ENCODE results near the gene GALT. TPM values are rescaled to one million over a fixed set of nuclear protein-coding genes. Genes with fewer than 3 reads are reported as not detected.

GALT gene
- total RNA-seq, 1 donor from 2014 or later: 32.4 TPM

DNA sequence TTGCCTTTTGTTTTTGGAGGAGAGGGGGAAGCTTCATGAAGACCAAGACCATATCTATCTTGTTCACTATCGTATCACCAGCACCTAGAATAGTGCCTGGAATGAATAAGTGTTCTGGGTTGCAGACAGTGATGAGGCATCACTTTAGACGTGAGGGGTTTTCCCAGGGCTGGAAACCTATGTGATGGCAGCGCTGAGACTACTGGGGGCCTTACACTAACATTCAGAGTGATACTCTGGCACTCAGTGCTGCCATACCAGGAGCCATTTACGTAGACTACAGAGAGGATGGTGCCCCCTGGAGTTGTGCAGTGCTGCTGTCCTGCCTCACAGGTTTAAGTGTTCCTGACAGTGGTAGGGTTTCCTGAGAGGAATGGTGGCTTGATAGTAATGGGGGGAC lies 37.7 kb downstream of the GALT start:
- DNase-seq: no peak

DNA sequence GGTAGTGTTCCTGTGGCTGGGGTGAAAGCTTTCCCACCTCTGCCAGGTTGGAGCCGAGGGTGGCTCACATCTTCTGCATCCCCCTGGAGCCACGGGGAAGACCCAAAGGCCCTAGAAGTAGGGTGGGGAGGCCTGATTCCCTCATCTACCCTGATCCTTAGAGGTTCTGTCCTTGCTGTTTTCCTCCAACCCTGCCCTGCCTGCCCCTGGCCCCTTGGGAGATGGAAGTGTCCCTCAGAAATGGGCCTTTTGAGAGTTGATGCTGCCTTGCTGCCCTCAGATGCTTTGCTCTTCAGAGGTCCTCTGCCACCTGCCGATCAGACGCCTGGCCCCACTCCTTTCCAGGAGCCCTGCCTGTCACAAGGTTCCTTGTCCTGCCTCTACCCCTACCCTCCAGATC lies 38.3 kb downstream of the GALT start:
- no peak for DNase-seq

DNA sequence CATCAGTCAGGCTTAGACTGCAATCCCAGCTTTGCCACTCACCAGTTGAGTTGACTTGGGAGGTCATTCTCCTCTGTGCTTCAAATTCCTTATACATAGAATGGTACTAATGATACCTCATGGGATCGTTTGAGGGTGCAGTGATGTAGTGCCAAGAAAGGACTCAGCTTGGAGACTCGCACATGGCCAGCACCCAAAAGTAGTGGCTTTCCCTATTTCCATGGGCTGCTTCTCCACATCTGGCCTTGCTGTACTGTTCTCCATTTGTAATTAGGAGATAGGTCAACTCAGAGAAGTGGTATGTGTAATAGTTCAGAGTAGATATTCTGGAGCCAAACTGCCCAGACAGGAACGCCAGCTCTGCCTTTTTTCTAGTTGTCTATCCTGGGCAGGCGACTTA lies 39.1 kb downstream of the GALT start:
- no peak for DNase-seq

DNA sequence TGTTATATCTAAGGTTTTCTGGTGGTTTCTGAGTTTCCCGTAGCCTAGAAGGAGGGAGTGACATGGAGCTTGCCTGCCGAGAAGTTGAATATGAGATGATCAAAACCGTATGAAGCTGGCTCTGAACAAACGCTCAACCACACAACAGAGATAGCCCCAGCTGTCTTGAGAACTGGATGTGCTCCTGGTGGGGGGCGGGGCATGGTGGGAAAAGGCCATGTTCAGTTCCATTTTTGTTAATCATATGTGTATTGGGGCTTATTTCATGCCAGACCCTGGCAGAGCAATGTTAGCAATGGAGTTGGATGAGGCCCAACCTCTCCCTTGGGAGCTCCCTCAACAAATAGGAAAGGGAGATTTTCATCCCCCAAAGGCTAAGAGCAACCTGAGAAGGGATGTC lies 39.8 kb downstream of the GALT start:
- DNase-seq: no peak

DNA sequence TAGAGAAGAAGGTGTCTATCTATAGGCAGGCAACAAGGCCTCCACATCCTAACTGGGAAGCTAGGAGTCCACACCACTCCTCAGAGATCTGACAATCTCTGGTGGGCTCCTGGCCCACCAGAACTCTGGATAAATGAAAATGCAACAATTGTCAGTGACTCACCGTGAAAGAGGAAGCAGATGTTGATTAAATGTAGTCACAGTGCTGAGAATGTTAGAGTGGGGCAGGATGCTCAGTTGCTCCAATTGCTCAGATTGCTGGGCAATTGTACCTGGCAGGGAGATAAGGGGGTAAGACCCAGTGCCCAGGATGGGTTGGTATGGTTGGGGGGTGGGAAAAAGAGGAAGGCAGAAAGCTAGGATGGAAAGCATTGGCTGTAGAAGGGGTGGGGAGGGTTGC lies 40.3 kb downstream of the GALT start:
- no peak for DNase-seq

DNA sequence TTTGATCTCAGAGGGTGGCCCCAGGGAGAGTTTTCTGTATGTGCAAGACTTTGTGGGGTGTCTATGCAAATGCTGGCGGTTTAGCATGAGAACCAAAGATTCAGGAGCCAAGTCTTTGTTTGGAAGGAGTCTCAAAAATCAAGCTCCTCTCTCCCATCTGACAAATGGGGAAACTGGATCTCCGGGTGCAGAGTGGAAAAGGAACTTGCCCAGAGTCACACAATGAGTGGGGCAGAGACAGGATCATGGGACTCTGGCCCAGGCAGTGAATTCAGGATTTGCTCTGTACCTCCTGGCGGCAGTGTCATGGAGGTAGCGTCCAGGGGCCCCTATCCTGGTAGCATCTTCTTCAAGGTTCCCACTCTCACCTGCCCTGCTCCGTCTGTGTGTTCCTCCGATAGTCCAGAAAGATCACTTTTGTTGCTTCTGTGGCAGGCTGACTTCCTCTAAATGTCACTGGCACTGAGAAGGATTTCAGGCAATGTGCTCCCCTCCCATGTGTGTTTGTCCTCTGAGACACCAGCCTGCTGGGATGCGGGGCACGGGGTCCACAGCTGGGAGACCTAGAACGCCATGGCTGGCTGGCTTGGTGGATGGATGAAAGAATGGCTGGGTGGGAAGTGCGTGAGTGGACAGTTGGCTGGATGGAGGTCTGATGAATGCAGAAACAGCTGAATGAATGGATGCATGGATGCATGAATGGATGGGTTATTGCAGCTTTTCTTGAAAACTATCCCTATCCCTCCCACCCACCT lies 41.0 kb downstream of the GALT start:
- no peak for DNase-seq

DNA sequence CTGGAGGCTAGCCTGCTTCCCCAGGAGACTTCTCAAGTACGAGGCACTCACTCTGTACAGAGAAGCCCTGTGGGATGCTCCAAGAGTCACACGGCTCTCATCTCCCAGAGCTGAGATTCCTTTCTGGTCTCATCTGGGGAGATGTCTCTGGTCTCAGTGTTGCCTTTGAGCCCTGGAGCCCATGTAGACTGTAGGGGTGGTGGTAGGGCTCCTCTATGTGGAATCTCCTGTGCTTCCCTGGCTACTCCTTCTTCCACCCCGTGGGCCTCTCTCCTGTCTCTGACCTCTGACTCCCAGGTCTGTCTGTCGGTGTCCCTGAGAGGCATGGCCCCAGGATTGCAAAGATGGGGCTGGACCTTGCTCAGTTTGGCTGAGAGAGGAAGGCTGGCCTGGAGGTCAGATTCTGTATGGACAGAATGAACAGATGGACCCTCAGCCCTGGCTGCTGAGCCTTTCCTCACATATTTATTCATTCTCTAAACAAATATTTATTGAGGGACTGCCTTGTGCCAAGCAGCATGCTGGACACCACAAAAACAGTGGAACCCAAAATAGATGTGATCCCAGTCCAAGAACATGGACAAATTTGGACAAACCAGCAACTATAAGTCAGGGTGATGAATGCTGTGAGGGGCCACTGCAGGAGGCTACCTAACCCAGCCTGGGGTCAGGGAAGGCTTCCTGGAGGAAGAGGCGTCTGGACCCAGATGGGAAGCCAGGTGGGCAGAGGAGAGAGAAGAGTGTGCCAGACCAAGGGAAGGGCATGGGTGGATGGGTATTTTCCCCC lies 42.0 kb downstream of the GALT start:
- DNase-seq: no peak

DNA sequence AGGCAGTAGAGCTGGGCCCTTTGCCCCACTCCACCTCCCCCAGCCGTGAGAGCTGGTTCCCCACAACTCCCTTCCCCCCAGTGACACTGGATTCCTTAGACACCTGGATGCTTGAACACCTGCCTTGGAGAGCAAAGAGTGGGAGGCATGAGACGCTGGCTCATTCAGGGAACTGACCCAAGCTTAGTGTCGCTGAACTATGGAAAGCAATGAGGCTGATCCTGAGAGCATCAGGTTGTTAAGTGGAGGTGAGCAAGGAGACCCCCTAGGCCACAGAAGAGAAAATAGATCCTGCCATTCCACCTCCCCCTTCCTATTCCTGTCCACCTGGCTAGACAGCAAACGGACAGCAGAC lies 42.6 kb downstream of the GALT start:
- DNase-seq: no peak

DNA sequence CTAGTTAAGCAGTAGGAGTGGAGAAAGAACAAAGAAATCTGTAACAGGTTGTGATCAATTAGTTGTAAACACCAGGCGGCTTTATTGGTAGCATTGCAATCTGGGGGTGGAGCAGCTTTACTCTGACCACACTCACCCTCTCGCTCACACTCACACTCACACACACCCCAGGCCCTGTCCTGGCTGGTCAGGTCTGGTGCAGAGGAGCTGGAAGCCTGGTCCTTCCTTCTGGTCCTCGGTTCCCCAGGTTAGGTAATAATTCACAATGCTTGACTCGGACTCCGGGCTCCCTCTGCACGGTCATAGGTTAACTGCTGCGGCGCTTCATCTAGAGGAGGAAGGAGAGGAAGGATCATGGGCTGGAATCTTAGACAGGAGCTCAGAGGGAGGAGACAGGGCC lies 43.0 kb downstream of the GALT start:
- DNase-seq: no peak

DNA sequence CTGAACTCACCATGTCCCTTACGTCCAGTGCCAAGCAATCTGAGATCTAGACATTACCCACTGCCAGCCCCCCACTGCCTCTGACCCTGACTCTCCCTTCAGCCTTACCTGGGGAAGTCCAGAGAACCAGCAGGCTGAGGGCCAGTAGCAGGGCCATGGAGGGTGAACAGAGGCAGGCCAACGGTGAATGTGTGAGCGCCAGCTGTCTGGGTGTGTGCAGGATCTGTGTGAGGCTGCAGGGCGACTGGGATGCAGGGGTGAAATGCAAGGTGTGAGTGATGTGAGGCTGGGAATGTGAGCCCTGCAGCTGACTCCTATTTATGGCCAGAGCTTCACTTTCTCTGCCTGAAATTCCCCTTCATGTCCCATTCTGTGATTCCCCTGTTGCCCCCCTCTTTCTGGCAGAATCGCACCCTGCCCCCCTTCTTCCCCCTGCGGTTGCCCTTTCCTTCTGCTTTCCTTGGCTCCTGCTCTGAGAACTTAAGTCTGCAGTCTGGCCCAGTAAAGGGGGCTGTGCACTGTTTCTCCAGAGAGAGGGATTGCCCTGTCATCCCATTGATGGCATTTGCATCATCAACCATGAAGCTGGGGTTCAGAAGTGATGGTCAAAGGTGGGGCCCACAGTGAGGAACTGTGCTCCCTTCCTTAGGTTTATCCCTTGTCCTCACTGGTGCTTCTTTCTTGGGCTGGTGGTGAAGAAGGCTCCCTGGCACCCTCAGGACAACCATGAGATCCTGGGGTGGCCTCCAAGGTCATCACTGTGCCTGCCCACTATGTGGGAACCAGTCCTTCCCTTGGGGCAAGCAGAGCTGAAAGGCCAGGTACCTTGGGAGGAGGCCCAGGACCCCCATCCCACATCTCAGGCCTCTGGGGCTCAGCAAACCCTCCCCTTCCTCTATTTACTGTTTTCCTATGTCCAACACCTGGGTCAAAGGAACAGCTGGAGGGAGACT lies 44.8 kb downstream of the GALT start, which contains the start of gene CCL19:
TSS of gene CCL19 (minus strand) at position 294 of the 953 bp plus-strand sequence. CDS start at position 157, 137 bp downstream.
- DNase-seq: no peak

DNA sequence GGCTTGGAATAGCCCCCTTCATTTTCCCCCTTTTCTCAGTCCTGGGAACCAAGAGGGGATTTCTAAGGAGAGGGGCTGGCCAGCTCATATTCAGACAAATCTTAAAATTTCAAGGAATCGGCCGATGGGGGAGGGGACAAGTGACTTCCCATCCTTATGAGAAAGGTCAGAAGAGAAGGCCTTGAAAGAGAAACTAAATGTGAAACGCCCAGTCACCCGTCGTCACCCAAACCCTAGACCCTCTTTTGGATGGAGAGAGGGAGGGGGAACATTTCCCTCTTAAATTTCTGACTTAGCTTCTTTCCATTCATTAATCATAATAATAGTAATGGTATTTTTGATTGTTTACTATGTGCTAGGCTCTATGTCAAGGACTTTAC lies 45.5 kb downstream of the GALT start:
- DNase-seq: no peak

DNA sequence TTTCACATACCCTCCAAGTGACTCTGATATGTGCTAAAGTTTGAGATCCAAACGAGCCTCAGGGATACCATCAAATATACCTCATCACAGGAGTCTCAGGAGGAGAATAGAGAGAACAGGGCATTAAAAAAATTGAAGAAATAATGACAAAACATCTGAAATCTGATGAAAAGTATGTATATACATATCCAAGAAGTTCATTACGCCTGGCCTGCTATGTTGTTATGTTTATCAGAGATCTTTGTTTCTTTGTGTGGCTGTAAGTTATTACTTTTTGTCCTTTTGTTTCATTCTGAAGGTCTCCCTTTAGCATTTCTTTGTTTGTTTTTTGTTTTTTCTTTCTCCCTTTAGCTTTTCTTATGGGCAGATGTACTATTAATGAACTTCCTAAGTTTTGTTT lies 47.1 kb downstream of the GALT start:
- no peak for DNase-seq

DNA sequence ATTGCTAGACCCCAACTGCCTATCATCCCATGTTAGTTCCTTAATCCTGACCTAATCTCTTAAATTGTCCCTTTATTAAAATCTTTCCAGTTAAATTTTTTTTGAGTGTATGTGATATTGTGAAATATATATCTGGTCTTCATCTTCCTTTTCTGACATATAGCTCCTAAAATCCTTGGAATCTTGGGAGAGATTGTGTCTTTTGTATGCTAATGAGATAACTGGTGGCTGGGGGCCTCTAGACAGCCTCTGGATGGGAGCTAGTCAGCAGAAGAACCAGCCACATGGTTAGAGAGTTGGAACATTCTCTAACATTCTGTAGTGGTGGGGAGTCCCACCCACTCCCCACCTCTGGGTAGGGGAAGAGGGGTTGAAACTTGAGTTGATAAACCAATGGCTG lies 48.3 kb downstream of the GALT start:
- DNase-seq: no peak

Small RNA genes within 50 kb of the gene (small RNA-seq; reads per million reads assigned to genes)
- not detected for gene CCL27

Other genes with a start within 250 kb of the GALT start
- 23.1 TPM for gene FAM219A, start 188.1 kb upstream of the GALT start, total RNA-seq
- 0.78 TPM for gene DNAI1, start 187.9 kb upstream of the GALT start, total RNA-seq
- gene ENHO, start 123.7 kb upstream of the GALT start, total RNA-seq: 37.6 TPM
- 14.0 TPM for gene CNTFR, start 57.0 kb upstream of the GALT start, total RNA-seq
- 5.5 TPM for gene RPP25L, start 34.6 kb upstream of the GALT start, total RNA-seq
- 108 TPM for gene DCTN3, start 26.2 kb upstream of the GALT start, total RNA-seq
- not detected for gene ARID3C, start 17.6 kb upstream of the GALT start, total RNA-seq
- 24.3 TPM for gene SIGMAR1, start 8.9 kb upstream of the GALT start, total RNA-seq
- 5.0 TPM for gene IL11RA, start 5.5 kb downstream of the GALT start, total RNA-seq
- 0.31 TPM for gene CCL27, start 16.0 kb downstream of the GALT start, total RNA-seq
- not detected for gene CCL19, start 44.6 kb downstream of the GALT start, total RNA-seq
- not detected for gene CCL21, start 63.5 kb downstream of the GALT start, total RNA-seq

Measured in occipital lobe (tissue), 3 donors.